Liver (tissue), 9 donors: ENCODE measurements around the gene COL7A1. TPM values are rescaled to one million over a fixed set of nuclear protein-coding genes. Genes with fewer than 3 reads are reported as not detected.

ENCODE experiments used
- DNase-seq: peaks from one replicate; pipeline ENCODE4 v3.0.0-alpha.2; 2017; ENCODE audit warnings: low spot score
- H3K27ac ChIP-seq, 2 donors: one replicate each; pipeline ENCODE4 v1.7.0; 2013; ENCODE audit warnings: inconsistent platforms in 2 of 2, low read length in 2 of 2, control low read depth in 1 of 2, low read depth in 1 of 2, mild to moderate bottlenecking in 1 of 2
- H3K27me3 ChIP-seq, 4 donors: one replicate each; pipeline versions ENCODE4 v1.6.1 to v1.7.0; 2013; ENCODE audit warnings: low read length in 3 of 4, inconsistent platforms in 1 of 4, mild to moderate bottlenecking in 1 of 4, moderate library complexity in 1 of 4; ENCODE audit not compliant: control insufficient read depth in 4 of 4, insufficient read depth in 4 of 4
- H3K36me3 ChIP-seq, 4 donors: one replicate each; pipeline versions ENCODE4 v1.6.1 to v1.7.0; 2013; ENCODE audit warnings: low read length in 3 of 4, mild to moderate bottlenecking in 3 of 4, low read depth in 1 of 4, moderate library complexity in 1 of 4; ENCODE audit not compliant: control insufficient read depth in 4 of 4, insufficient read depth in 3 of 4
- H3K4me1 ChIP-seq, 4 donors: one replicate each; pipeline versions ENCODE4 v1.6.1 to v1.7.0; 2013; ENCODE audit warnings: low read length in 3 of 4, mild to moderate bottlenecking in 3 of 4, moderate library complexity in 1 of 4; ENCODE audit not compliant: control insufficient read depth in 4 of 4, insufficient read depth in 4 of 4
- H3K4me3 ChIP-seq, 3 donors: one replicate each; pipeline versions ENCODE4 v1.6.1 to v1.7.0; 2013; ENCODE audit warnings: low read length in 3 of 3, control low read depth in 1 of 3, low read depth in 1 of 3, mild to moderate bottlenecking in 1 of 3
- H3K9ac ChIP-seq, 2 donors: one replicate each; pipeline ENCODE4 v1.7.0; 2013; ENCODE audit warnings: low read length in 2 of 2, mild to moderate bottlenecking in 2 of 2, moderate library complexity in 2 of 2, control low read depth in 1 of 2, low read depth in 1 of 2
- H3K9me3 ChIP-seq, 4 donors: one replicate each; pipeline versions ENCODE4 v1.6.1 to v1.7.0; 2013; ENCODE audit warnings: low read length in 3 of 4; ENCODE audit not compliant: control insufficient read depth in 4 of 4
- EGR1 ChIP-seq, 2 donors: IDR thresholded peaks; 2 replicates each; pipeline ENCODE4 v1.6.1; 2016 to 2018; ENCODE audit warnings: antibody characterized with exemption in 2 of 2, low read depth in 2 of 2
- FOXA1 ChIP-seq: IDR thresholded peaks from 2 replicates; pipeline ENCODE4 v1.6.1; 2016; ENCODE audit warnings: antibody characterized with exemption
- GABPA ChIP-seq, 2 donors: IDR thresholded peaks in 1 of 2; conservative IDR thresholded peaks in 1 of 2; 2 replicates each; pipeline ENCODE4 v1.6.1; 2016; ENCODE audit warnings: antibody characterized with exemption in 2 of 2, mild to moderate bottlenecking in 1 of 2, moderate library complexity in 1 of 2
- JUND ChIP-seq, 2 donors: IDR thresholded peaks; 2 replicates each; pipeline ENCODE4 v1.6.1; 2016; ENCODE audit warnings: antibody characterized with exemption in 2 of 2
- NR2F2 ChIP-seq: IDR thresholded peaks from 2 replicates; pipeline ENCODE4 v1.6.1; 2016; ENCODE audit warnings: antibody characterized with exemption
- RAD21 ChIP-seq, 2 donors: IDR thresholded peaks; 2 replicates each; pipeline ENCODE4 v1.6.1; 2016; ENCODE audit warnings: antibody characterized with exemption in 2 of 2, mild to moderate bottlenecking in 2 of 2
- SP1 ChIP-seq: IDR thresholded peaks from 2 replicates; pipeline ENCODE4 v1.6.1; 2018; ENCODE audit warnings: antibody characterized with exemption, mild to moderate bottlenecking
- TAF1 ChIP-seq: conservative IDR thresholded peaks from 2 replicates; pipeline ENCODE4 v1.6.1; 2016; ENCODE audit warnings: antibody characterized with exemption, mild to moderate bottlenecking
- YY1 ChIP-seq: IDR thresholded peaks from 2 replicates; pipeline ENCODE4 v1.6.1; 2016; ENCODE audit warnings: antibody characterized with exemption, mild to moderate bottlenecking
- ZBTB33 ChIP-seq: IDR thresholded peaks from 2 replicates; pipeline ENCODE4 v1.6.1; 2016; ENCODE audit warnings: antibody characterized with exemption
- WGBS: extraction: QIAGEN DNeasy Blood & Tissue Kit; methylation state at CpG from one replicate; pipeline ENCODE4 v1.1.7; 2013; 5-methylcytosine and 5-hydroxymethylcytosine counted together
- polyA plus RNA-seq, 2 donors: library from polyadenylated mRNA; stranded (reverse) in 1 of 2; unstranded in 1 of 2; fragments of 200-250 nt in 1 of 2; fragments of >200 nt in 1 of 2; fragmentation: Nextera tagmentation in 1 of 2; extraction: Ambion mirVana in 1 of 2; gene quantifications; one replicate each; pipeline versions ENCODE4 v1.2.1 to v1.2.3, GENCODE V29; 2013 to 2015
- total RNA-seq, 2 donors: library from RNA; depleted of rRNA; stranded (reverse); fragments of >200 nt; gene quantifications; one replicate each; pipeline ENCODE4 v1.2.3, GENCODE V29; 2014
- TF ChIP-seq, protein P1 (sequence below): IDR thresholded peaks from 2 replicates; pipeline ENCODE4 v1.6.1; 2016; ENCODE audit warnings: antibody characterized with exemption, mild to moderate bottlenecking
- TF ChIP-seq, protein P2 (sequence below): fragments of 150-350 bp; IDR thresholded peaks from 2 replicates; pipeline ENCODE4 v1.5.1; 2017; ENCODE audit warnings: improper control_type of control experiment, low read depth, low read length; ENCODE audit not compliant: missing input control
- TF ChIP-seq, protein P3 (sequence below): IDR thresholded peaks from 2 replicates; pipeline ENCODE4 v1.6.1; 2016; ENCODE audit warnings: antibody characterized with exemption
- donor health status: healthy.
- donor health status: healthy.
- donor health status: healthy.
- donor health status: healthy.
- donor health status: healthy.

The COL7A1 gene
- total and polyA plus RNA-seq, 4 donors, result 0.24 to 0.84 (median 0.40) TPM

DNA sequence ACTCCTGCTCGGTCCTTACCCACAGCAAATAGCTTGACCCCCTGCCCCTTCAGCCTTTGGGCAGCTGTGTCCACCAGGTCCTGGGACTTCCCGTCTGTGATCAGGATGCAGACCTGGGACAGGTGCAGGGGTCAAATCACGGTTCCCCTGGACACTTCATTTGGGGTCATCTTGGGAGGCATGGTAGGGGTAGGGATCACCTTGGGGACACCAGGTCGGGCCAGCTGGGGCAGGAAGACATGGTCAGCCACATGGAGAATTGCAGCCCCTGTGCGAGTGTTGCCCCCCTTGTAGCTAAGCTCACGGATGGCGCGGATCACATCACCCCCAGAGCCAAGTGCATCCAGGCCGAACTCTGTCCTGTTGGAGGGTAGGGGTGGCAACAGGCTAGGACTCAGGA is 1.8 kb downstream of the COL7A1 start:
- peaks cover 0 to 4% (median 0%) of the 10 kb centered on the region in 4 donors for H3K4me1 ChIP-seq
- no peak for DNase-seq
- H3K27me3 ChIP-seq, result no peaks in the 10 kb centered on the region
- H3K27ac ChIP-seq, result no peak overlapping the region
- H3K36me3 ChIP-seq, result peaks cover 0 to 10% (median 5%) of the 10 kb centered on the region in 4 donors
- H3K9me3 ChIP-seq, result no peaks in the 10 kb centered on the region
- no peak overlapping the region for H3K9ac ChIP-seq
- no peak overlapping the region for H3K4me3 ChIP-seq
- 95% methylated on average over 9 of the region's 9 CpGs for WGBS
- TF ChIP-seq RAD21 (IDR thresholded peaks at IDR 0.05) (no peak), FOXA1 (no peak), EGR1 (IDR thresholded peaks at IDR 0.05; ENCODE audit: low read depth in 2 of 2) (no peak)

DNA sequence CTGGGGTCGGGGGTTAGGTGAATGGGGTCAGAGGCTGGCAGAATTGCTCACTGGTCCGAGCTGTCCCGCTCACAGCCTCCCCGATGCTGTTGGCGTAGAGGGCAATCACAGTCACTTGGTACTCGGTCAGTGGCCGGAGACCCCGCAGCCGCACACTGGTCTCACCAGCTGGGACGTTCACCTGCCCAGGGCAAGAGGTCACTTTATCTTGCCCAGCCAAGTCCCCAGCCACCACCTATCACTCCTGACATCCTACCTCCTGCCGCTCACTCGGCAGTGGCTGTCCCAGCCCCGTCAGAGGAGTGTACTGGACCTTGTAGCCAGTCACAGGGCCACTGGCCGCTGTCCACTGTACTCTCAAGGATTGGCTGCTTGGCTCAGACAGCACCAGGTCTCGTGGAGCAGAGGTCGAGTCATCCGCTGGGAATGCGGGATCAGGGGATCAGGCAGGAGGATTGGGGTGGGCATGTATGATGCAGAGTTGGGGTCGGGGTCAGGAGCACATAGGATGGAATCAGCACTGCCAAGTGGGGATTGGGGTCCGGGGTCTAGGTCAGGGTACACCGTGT is 2.5 kb downstream of the COL7A1 start:
- Histone ChIP-seq H3K4me1 (peaks cover 0 to 4% (median 0%) of the 10 kb centered on the region in 4 donors), H3K27ac (no peak overlapping the region), H3K9me3 (no peaks in the 10 kb centered on the region), H3K9ac (no peak overlapping the region), H3K36me3 (peaks cover 0 to 2% (median 1%) of the 10 kb centered on the region in 4 donors), H3K4me3 (no peak overlapping the region), H3K27me3 (no peaks in the 10 kb centered on the region)
- TF ChIP-seq ZBTB33 (no peak), SP1 (no peak), NR2F2 (no peak), JUND (IDR thresholded peaks at IDR 0.05) (no peak), GABPA (IDR thresholded peaks at IDR 0.05 in 1 of 2, conservative IDR thresholded peaks at IDR 0.05 in 1 of 2) (no peak), RAD21 (IDR thresholded peaks at IDR 0.05) (no peak), YY1 (no peak), EGR1 (IDR thresholded peaks at IDR 0.05; ENCODE audit: low read depth in 2 of 2) (no peak), TAF1 (no peak)
- TF ChIP-seq, protein P1, sequence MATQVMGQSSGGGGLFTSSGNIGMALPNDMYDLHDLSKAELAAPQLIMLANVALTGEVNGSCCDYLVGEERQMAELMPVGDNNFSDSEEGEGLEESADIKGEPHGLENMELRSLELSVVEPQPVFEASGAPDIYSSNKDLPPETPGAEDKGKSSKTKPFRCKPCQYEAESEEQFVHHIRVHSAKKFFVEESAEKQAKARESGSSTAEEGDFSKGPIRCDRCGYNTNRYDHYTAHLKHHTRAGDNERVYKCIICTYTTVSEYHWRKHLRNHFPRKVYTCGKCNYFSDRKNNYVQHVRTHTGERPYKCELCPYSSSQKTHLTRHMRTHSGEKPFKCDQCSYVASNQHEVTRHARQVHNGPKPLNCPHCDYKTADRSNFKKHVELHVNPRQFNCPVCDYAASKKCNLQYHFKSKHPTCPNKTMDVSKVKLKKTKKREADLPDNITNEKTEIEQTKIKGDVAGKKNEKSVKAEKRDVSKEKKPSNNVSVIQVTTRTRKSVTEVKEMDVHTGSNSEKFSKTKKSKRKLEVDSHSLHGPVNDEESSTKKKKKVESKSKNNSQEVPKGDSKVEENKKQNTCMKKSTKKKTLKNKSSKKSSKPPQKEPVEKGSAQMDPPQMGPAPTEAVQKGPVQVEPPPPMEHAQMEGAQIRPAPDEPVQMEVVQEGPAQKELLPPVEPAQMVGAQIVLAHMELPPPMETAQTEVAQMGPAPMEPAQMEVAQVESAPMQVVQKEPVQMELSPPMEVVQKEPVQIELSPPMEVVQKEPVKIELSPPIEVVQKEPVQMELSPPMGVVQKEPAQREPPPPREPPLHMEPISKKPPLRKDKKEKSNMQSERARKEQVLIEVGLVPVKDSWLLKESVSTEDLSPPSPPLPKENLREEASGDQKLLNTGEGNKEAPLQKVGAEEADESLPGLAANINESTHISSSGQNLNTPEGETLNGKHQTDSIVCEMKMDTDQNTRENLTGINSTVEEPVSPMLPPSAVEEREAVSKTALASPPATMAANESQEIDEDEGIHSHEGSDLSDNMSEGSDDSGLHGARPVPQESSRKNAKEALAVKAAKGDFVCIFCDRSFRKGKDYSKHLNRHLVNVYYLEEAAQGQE, result no peak
- TF ChIP-seq, protein P2, sequence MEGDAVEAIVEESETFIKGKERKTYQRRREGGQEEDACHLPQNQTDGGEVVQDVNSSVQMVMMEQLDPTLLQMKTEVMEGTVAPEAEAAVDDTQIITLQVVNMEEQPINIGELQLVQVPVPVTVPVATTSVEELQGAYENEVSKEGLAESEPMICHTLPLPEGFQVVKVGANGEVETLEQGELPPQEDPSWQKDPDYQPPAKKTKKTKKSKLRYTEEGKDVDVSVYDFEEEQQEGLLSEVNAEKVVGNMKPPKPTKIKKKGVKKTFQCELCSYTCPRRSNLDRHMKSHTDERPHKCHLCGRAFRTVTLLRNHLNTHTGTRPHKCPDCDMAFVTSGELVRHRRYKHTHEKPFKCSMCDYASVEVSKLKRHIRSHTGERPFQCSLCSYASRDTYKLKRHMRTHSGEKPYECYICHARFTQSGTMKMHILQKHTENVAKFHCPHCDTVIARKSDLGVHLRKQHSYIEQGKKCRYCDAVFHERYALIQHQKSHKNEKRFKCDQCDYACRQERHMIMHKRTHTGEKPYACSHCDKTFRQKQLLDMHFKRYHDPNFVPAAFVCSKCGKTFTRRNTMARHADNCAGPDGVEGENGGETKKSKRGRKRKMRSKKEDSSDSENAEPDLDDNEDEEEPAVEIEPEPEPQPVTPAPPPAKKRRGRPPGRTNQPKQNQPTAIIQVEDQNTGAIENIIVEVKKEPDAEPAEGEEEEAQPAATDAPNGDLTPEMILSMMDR, result no peak
- TF ChIP-seq, protein P3, sequence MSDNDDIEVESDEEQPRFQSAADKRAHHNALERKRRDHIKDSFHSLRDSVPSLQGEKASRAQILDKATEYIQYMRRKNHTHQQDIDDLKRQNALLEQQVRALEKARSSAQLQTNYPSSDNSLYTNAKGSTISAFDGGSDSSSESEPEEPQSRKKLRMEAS, result no peak
- DNase-seq, result no peak
- 92% methylated on average over 21 of the region's 21 CpGs for WGBS
